GM10847 (cell line): ENCODE data around the gene FBN2.

Experiments
- POLR2A ChIP-seq: IDR thresholded peaks from 2 replicates; pipeline ENCODE4 v1.6.1; 2011; ENCODE audit not compliant: insufficient read length; ENCODE audit errors: extremely low read depth

FBN2 gene

GRCh38 chr5:128469912-128470311, 68.1 kb downstream of the FBN2 start:
- no peak for TF ChIP-seq POLR2A

DNA sequence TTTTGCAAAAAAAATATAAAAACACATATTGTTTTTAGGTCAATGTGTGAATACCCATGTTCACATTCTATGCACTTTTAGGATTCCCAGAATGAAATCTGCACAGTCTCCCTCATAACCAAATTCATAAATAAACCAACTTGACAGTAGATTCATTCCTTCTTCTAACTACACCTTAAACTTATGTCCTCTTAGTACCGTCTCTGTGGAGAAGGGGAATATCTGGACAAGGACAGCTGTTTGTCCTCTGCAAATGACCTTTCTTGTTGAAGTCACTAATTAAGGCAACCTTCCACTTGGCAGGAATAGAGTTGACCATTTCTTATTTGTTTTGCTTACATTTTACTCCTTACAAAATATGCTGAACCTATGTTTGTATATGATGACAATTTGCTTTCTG, 71.1 kb downstream of the FBN2 start:
- TF ChIP-seq POLR2A: no peak

DNA sequence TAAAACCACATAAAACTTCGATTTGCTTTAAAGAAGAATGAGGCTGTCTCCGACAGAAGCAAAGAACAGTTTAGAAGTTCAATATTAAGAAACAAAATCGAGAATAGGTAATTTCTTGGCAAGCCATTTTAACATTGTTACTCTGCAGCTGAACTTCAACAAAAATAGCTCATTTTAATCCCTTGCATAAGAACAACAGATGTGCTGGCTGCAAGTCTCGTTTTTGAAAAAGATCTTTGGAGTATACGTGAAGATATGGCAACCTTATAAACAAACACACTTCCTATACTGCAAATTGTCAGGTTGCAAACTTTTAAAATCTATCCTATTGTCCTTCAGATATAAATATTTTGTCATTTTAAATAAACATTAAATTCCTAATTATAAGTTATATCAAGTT, 71.5 kb downstream of the FBN2 start:
- no peak for TF ChIP-seq POLR2A

DNA sequence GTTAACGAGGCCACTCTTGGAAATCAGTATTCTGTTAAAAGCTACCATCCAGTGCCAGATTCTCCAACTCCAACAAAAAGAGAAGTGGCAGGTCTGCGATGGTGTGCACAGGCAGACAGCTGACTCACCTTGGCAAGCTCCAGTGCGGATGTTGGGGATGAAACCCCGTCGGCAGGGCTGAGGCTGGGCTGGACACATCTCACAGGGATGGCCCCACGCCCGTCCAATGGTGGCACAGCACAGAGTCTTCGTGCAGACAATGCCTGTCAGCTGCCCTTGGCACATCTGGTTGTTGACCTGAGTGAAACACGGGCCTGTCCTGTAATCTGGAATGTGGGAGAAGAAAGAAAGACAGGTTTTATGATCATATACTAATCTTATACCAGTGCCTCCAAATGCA, 73.4 kb downstream of the FBN2 start:
- no peak for TF ChIP-seq POLR2A

GRCh38 chr5:128462330-128462729, 75.7 kb downstream of the FBN2 start:
- TF ChIP-seq POLR2A: no peak

DNA sequence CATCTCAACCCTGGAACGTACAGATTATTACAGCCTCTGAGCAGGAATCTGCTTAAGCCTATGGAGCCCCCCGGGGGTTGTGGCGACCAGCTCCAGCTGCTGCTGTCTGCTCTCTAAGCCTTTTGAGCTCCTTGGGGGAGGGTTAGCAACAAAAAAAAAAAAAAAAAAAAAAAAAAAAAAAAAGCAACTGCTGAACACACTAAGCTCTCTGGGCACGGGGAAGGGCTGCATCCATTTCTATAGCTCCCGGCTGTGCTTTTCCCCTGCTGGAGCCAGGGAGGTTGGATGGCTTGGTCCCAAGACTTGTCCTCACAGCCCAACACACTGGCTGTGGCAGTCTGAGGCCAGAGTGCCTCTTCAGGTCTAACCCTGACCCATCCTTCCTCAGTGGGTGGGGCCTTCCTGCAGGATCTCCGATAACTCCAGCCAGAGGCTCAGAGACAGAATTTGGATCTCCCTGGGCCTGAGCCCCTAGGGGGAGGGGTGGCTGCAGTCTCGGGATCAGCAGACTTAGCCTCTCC, 82.1 kb downstream of the FBN2 start:
- TF ChIP-seq POLR2A: no peak

- no peak for TF ChIP-seq POLR2A
These were observed 84.9 kb downstream of the FBN2 start for GRCh38 chr5:128453121-128453520.

GRCh38 chr5:128441941-128442350, 96.1 kb downstream of the FBN2 start:
- no peak for TF ChIP-seq POLR2A

DNA sequence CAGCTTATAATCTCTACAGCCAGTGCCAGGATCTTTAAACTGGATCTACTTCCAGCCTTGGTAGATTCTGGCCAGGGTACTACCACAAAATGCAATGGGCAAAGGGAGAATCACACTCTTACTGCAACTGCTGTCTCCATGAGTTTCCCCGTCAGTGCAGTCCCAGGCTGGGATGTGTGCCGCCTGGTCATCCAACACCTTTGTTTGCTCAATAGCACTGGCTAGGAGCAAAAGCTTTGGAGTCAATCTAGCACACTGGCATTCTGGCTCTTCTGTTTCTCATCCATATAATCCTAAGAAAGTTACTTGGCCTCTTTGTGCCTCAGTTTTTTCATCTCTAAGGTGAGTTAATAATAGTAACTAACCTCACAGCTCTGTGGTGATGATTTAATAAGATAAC, 96.9 kb downstream of the FBN2 start:
- no peak for TF ChIP-seq POLR2A

GRCh38 chr5:128436749-128437188, 101.3 kb downstream of the FBN2 start:
- TF ChIP-seq POLR2A: no peak

GRCh38 chr5:128435861-128436260, 102.2 kb downstream of the FBN2 start:
- TF ChIP-seq POLR2A: no peak

DNA sequence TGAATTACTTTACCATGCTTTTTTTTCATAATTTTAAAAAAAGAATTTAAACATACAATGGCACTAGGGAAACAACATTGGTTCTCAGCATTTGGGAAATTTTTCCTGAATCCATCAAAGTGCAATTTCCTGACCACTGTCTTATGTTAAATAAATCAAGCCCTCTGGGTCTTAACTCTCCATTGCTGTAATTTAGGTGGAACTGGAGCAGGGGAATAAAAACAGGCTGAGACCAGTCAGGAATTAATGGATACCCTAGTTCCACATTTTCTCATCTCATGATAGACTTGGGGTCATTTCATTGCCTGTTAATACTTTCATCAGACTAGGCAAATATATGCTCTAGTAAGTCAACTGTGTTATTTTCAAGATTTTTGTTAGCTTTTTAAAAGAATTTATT, 103.1 kb downstream of the FBN2 start:
- no peak for TF ChIP-seq POLR2A

- no peak for TF ChIP-seq POLR2A
These were observed 105.1 kb downstream of the FBN2 start for GRCh38 chr5:128432913-128433440.

- TF ChIP-seq POLR2A: no peak
These were observed 110.1 kb downstream of the FBN2 start for GRCh38 chr5:128427921-128428320.

DNA sequence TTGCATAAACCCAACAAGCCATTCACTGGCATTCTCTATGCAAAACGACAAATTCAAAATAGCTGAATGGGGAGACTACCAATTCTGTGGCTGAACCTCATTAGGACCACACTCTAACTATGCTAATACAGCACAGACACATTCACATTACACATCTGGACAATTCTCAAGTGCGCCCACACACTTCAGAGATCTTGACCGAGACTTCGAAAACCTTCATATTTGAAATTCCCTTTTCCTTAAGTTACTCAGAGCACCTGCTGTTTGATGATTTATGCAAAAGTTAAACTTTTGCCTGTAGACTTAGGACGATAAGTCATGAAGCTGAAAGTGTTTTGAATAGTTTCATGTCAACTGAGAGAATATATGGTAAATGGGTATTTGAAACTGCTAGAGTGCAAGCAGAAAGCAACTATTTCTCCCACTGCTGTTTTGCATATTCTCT, 111.9 kb downstream of the FBN2 start:
- TF ChIP-seq POLR2A: no peak

GRCh38 chr5:128424646-128425045, 113.4 kb downstream of the FBN2 start:
- TF ChIP-seq POLR2A: no peak

GRCh38 chr5:128422612-128423011, 115.4 kb downstream of the FBN2 start:
- no peak for TF ChIP-seq POLR2A
